ENCODE measurements around the gene USP40. TPM values are rescaled to one million over a fixed set of nuclear protein-coding genes. Genes with fewer than 3 reads are reported as not detected.

The USP40 gene
- total and polyA plus RNA-seq, 2 experiments from 2014 or later = 5.7 to 11.7 TPM

DNA sequence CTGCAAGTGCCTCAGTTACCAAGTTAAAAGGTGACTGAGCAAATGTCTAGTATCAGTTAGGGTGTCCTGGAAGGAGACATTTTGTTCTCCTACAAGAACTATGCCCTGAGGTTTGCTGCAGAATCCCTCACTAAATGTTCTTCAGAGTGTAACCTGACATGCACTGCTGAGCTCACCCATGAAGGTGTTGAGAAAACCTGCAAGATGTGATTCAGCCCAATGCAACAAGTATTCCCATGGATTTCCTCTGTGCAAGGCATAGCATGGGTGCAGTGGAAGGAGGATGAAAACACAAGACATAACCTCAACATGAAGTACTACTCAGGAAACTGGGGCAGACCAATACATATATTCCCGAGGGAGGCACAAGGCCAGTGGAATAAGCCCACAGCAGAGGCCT is 35.5 kb upstream of the USP40 start:
- H3K4me3 Mint-ChIP-seq = no peak overlapping the region
- H3K4me1 ChIP-seq (ENCODE audit: insufficient read depth) = no peaks in the 10 kb centered on the region
- no peaks in the 10 kb centered on the region for H3K36me3 ChIP-seq (ENCODE audit: insufficient read depth)
- no peaks in the 10 kb centered on the region; the same call in 1 of the 2 replicates for H3K9me2 ChIP-seq (ENCODE audit: insufficient read depth)
- ATAC-seq (no peak), DNase-seq (ENCODE audit: low spot score) (no peak)
- no peaks in the 10 kb centered on the region for H4K20me1 ChIP-seq (replicated peaks; ENCODE audit: insufficient read depth)
- H3K27ac ChIP-seq (ENCODE audit: low read depth) = no peak overlapping the region
- TF ChIP-seq EZH2 (IDR thresholded peaks at IDR 0.05; ENCODE audit: low read depth, unreplicated experiment) = no peak
- TF ChIP-seq, protein P1, sequence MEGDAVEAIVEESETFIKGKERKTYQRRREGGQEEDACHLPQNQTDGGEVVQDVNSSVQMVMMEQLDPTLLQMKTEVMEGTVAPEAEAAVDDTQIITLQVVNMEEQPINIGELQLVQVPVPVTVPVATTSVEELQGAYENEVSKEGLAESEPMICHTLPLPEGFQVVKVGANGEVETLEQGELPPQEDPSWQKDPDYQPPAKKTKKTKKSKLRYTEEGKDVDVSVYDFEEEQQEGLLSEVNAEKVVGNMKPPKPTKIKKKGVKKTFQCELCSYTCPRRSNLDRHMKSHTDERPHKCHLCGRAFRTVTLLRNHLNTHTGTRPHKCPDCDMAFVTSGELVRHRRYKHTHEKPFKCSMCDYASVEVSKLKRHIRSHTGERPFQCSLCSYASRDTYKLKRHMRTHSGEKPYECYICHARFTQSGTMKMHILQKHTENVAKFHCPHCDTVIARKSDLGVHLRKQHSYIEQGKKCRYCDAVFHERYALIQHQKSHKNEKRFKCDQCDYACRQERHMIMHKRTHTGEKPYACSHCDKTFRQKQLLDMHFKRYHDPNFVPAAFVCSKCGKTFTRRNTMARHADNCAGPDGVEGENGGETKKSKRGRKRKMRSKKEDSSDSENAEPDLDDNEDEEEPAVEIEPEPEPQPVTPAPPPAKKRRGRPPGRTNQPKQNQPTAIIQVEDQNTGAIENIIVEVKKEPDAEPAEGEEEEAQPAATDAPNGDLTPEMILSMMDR (conservative IDR thresholded peaks at IDR 0.05; ENCODE audit: low read depth in 2 of 2) = no peak
- no peak for TF ChIP-seq EZH2phosphoT487 (IDR thresholded peaks at IDR 0.05; ENCODE audit: unreplicated experiment)
- TF ChIP-seq, protein P2, sequence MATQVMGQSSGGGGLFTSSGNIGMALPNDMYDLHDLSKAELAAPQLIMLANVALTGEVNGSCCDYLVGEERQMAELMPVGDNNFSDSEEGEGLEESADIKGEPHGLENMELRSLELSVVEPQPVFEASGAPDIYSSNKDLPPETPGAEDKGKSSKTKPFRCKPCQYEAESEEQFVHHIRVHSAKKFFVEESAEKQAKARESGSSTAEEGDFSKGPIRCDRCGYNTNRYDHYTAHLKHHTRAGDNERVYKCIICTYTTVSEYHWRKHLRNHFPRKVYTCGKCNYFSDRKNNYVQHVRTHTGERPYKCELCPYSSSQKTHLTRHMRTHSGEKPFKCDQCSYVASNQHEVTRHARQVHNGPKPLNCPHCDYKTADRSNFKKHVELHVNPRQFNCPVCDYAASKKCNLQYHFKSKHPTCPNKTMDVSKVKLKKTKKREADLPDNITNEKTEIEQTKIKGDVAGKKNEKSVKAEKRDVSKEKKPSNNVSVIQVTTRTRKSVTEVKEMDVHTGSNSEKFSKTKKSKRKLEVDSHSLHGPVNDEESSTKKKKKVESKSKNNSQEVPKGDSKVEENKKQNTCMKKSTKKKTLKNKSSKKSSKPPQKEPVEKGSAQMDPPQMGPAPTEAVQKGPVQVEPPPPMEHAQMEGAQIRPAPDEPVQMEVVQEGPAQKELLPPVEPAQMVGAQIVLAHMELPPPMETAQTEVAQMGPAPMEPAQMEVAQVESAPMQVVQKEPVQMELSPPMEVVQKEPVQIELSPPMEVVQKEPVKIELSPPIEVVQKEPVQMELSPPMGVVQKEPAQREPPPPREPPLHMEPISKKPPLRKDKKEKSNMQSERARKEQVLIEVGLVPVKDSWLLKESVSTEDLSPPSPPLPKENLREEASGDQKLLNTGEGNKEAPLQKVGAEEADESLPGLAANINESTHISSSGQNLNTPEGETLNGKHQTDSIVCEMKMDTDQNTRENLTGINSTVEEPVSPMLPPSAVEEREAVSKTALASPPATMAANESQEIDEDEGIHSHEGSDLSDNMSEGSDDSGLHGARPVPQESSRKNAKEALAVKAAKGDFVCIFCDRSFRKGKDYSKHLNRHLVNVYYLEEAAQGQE (IDR thresholded peaks at IDR 0.05; ENCODE audit: unreplicated experiment) = no peak
- TF ChIP-seq STAT1 (IDR thresholded peaks at IDR 0.05; ENCODE audit: unreplicated experiment) = no peak
- TF ChIP-seq ZNF331 (CRISPR knock-in tag; IDR thresholded peaks at IDR 0.05; ENCODE audit: low read depth) = no peak
- TF ChIP-seq, protein P3, sequence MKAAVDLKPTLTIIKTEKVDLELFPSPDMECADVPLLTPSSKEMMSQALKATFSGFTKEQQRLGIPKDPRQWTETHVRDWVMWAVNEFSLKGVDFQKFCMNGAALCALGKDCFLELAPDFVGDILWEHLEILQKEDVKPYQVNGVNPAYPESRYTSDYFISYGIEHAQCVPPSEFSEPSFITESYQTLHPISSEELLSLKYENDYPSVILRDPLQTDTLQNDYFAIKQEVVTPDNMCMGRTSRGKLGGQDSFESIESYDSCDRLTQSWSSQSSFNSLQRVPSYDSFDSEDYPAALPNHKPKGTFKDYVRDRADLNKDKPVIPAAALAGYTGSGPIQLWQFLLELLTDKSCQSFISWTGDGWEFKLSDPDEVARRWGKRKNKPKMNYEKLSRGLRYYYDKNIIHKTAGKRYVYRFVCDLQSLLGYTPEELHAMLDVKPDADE (IDR thresholded peaks at IDR 0.05) = no peak
- no peak for TF ChIP-seq POLR2AphosphoS5 (IDR thresholded peaks at IDR 0.05; ENCODE audit: low read depth)
- TF ChIP-seq CREB1 (CRISPR knock-in tag; IDR thresholded peaks at IDR 0.05; ENCODE audit: low read depth) = no peak
- TF ChIP-seq JUNB (IDR thresholded peaks at IDR 0.05; ENCODE audit: unreplicated experiment) = no peak
- TF ChIP-seq, protein P4, sequence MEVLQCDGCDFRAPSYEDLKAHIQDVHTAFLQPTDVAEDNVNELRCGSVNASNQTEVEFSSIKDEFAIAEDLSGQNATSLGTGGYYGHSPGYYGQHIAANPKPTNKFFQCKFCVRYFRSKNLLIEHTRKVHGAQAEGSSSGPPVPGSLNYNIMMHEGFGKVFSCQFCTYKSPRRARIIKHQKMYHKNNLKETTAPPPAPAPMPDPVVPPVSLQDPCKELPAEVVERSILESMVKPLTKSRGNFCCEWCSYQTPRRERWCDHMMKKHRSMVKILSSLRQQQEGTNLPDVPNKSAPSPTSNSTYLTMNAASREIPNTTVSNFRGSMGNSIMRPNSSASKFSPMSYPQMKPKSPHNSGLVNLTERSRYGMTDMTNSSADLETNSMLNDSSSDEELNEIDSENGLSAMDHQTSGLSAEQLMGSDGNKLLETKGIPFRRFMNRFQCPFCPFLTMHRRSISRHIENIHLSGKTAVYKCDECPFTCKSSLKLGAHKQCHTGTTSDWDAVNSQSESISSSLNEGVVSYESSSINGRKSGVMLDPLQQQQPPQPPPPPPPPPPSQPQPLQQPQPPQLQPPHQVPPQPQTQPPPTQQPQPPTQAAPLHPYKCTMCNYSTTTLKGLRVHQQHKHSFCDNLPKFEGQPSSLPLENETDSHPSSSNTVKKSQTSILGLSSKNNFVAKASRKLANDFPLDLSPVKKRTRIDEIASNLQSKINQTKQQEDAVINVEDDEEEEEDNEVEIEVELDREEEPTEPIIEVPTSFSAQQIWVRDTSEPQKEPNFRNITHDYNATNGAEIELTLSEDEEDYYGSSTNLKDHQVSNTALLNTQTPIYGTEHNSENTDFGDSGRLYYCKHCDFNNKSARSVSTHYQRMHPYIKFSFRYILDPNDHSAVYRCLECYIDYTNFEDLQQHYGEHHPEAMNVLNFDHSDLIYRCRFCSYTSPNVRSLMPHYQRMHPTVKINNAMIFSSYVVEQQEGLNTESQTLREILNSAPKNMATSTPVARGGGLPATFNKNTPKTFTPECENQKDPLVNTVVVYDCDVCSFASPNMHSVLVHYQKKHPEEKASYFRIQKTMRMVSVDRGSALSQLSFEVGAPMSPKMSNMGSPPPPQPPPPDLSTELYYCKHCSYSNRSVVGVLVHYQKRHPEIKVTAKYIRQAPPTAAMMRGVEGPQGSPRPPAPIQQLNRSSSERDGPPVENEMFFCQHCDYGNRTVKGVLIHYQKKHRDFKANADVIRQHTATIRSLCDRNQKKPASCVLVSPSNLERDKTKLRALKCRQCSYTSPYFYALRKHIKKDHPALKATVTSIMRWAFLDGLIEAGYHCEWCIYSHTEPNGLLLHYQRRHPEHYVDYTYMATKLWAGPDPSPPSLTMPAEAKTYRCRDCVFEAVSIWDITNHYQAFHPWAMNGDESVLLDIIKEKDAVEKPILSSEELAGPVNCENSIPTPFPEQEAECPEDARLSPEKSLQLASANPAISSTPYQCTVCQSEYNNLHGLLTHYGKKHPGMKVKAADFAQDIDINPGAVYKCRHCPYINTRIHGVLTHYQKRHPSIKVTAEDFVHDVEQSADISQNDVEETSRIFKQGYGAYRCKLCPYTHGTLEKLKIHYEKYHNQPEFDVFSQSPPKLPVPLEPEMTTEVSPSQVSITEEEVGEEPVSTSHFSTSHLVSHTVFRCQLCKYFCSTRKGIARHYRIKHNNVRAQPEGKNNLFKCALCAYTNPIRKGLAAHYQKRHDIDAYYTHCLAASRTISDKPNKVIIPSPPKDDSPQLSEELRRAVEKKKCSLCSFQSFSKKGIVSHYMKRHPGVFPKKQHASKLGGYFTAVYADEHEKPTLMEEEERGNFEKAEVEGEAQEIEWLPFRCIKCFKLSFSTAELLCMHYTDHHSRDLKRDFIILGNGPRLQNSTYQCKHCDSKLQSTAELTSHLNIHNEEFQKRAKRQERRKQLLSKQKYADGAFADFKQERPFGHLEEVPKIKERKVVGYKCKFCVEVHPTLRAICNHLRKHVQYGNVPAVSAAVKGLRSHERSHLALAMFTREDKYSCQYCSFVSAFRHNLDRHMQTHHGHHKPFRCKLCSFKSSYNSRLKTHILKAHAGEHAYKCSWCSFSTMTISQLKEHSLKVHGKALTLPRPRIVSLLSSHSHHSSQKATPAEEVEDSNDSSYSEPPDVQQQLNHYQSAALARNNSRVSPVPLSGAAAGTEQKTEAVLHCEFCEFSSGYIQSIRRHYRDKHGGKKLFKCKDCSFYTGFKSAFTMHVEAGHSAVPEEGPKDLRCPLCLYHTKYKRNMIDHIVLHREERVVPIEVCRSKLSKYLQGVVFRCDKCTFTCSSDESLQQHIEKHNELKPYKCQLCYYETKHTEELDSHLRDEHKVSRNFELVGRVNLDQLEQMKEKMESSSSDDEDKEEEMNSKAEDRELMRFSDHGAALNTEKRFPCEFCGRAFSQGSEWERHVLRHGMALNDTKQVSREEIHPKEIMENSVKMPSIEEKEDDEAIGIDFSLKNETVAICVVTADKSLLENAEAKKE (CRISPR knock-in tag; IDR thresholded peaks at IDR 0.05) = no peak
- TF ChIP-seq ZNF114 (CRISPR knock-in tag; IDR thresholded peaks at IDR 0.05) = no peak
- TF ChIP-seq NANOG (IDR thresholded peaks at IDR 0.05; ENCODE audit: borderline replicate concordance) = no peak
- H3K27me3 Mint-ChIP-seq (ENCODE audit: insufficient read depth, low read depth, poor library complexity) = peaks cover 2% of the 10 kb centered on the region
- no peaks in the 10 kb centered on the region for H3K4me1 Mint-ChIP-seq
- no peaks in the 10 kb centered on the region for H3F3A ChIP-seq (replicated peaks; ENCODE audit: low read depth)
- H3K9me3 Mint-ChIP-seq = peaks cover 8% of the 10 kb centered on the region; the same call in 2 of the 3 replicates
- no peak overlapping the region for H3K27ac Mint-ChIP-seq
- H3K4me3 ChIP-seq = no peak overlapping the region
- no peaks in the 10 kb centered on the region for H3K36me3 Mint-ChIP-seq (ENCODE audit: low read depth)
- no peak overlapping the region for H2AFZ ChIP-seq
- no peak overlapping the region for H3K4me2 ChIP-seq
- no peaks in the 10 kb centered on the region for H3K79me2 ChIP-seq (replicated peaks; ENCODE audit: insufficient read depth)
- no peaks in the 10 kb centered on the region for H3K27me3 ChIP-seq (ENCODE audit: insufficient read depth)

Measured in GM23338 (cell line).